IMR-90 (cell line): Measurements from ENCODE around the gene ERCC6. TPM values are rescaled to one million over a fixed set of nuclear protein-coding genes. Genes with fewer than 3 reads are reported as not detected.

ENCODE experiments used
- ATAC-seq: fragments of 200-7000 bp; cut with Tn5 transposase; 2 replicates; pipeline ENCODE4 v1.9.1; 2020; ENCODE audit warnings: low read depth, mild to moderate bottlenecking, moderate library complexity
- BruUV-seq: library from RNA; stranded (reverse); fragments of 400-500 nt; replicated peaks from 2 replicates; lab custom pipeline; 2021; lab: Mats Ljungman, UMichigan
- CTCF ChIA-PET: fragments of 300-600 bp; formaldehyde crosslinking; extraction: SDS; loops from one replicate; lab custom pipeline; 2021; ENCODE audit warnings: antibody characterized with exemption; lab: Yijun Ruan, JAX
- POLR2A ChIA-PET: fragments of 300-600 bp; sonication (Branson Sonifier 250); formaldehyde crosslinking; loops from one replicate; lab custom pipeline; 2022; ENCODE audit warnings: antibody characterized with exemption; ENCODE audit not compliant: unreplicated experiment; lab: Charles Lee
- DNase-seq: peaks from one replicate; pipeline ENCODE4 v3.0.0; 2013
- H2AFZ ChIP-seq: replicated peaks from 2 replicates; pipeline ENCODE3; 2013; ENCODE audit warnings: low read length, mild to moderate bottlenecking; ENCODE audit not compliant: poor library complexity
- H2AK5ac ChIP-seq: 2 replicates; pipeline ENCODE4 v1.6.1; 2013; ENCODE audit warnings: low read depth, low read length, inconsistent platforms
- H2AK9ac ChIP-seq: replicated peaks from 2 replicates; pipeline ENCODE3; 2013; ENCODE audit warnings: mild to moderate bottlenecking, low read depth, low read length, moderate library complexity; ENCODE audit not compliant: poor library complexity
- H2BK120ac ChIP-seq: 2 replicates; pipeline ENCODE4 v1.6.1; 2013; ENCODE audit warnings: low read depth, low read length, inconsistent platforms
- H2BK15ac ChIP-seq: 3 replicates; pipeline ENCODE4 v1.6.1; 2013; ENCODE audit warnings: low read depth, low read length, inconsistent platforms
- H2BK20ac ChIP-seq: 2 replicates; pipeline ENCODE4 v1.6.1; 2013; ENCODE audit warnings: low read depth, mild to moderate bottlenecking, inconsistent platforms, low read length, moderate library complexity
- H2BK5ac ChIP-seq: 2 replicates; pipeline ENCODE4 v1.6.1; 2013; ENCODE audit warnings: mild to moderate bottlenecking, low read depth, low read length, inconsistent platforms; ENCODE audit not compliant: poor library complexity, severe bottlenecking
- H3K14ac ChIP-seq: replicated peaks from 2 replicates; pipeline ENCODE4 v1.6.1; 2013; ENCODE audit warnings: low read depth, low read length, inconsistent platforms
- H3K18ac ChIP-seq: 2 replicates; pipeline ENCODE4 v1.6.1; 2013; ENCODE audit warnings: low read depth, low read length, control low read depth
- H3K23ac ChIP-seq: 2 replicates; pipeline ENCODE4 v1.6.1; 2013; ENCODE audit warnings: low read depth, low read length, inconsistent platforms
- H3K27ac ChIP-seq: 2 replicates; pipeline ENCODE4 v1.5.1; 2013; ENCODE audit warnings: mild to moderate bottlenecking, control low read depth, low read length; ENCODE audit not compliant: insufficient read depth
- H3K27me3 ChIP-seq: 2 replicates; pipeline ENCODE4 v1.6.1; 2013; ENCODE audit warnings: low read length; ENCODE audit not compliant: control insufficient read depth, insufficient read depth
- H3K36me3 ChIP-seq: 2 replicates; pipeline ENCODE4 v1.6.1; 2013; ENCODE audit warnings: low read length, mixed read lengths; ENCODE audit not compliant: control insufficient read depth, insufficient read depth
- H3K4ac ChIP-seq: 2 replicates; pipeline ENCODE4 v1.6.1; 2013; ENCODE audit warnings: low read depth, low read length, inconsistent platforms
- H3K4me1 ChIP-seq: 2 replicates; pipeline ENCODE4 v1.6.1; 2013; ENCODE audit warnings: low read length, mixed read lengths; ENCODE audit not compliant: control insufficient read depth, insufficient read depth
- H3K4me2 ChIP-seq: 2 replicates; pipeline ENCODE4 v1.6.1; 2013; ENCODE audit warnings: low read depth, mild to moderate bottlenecking, control low read depth, low read length, moderate library complexity
- H3K4me3 ChIP-seq: 2 replicates; pipeline ENCODE4 v1.5.1; 2013; ENCODE audit warnings: low read depth, mild to moderate bottlenecking, control low read depth, low read length, moderate library complexity; ENCODE audit not compliant: insufficient read depth
- H3K56ac ChIP-seq: 2 replicates; pipeline ENCODE4 v1.6.1; 2013; ENCODE audit warnings: low read length, inconsistent platforms; ENCODE audit not compliant: insufficient read depth; ENCODE audit errors: extremely low read depth
- H3K79me1 ChIP-seq, 2 experiments: 2 replicates each; pipeline ENCODE4 v1.6.1; 2013; ENCODE audit warnings: low read length in 2 of 2, inconsistent platforms in 1 of 2, low read depth in 1 of 2
- H3K9ac ChIP-seq: 2 replicates; pipeline ENCODE4 v1.6.1; 2013; ENCODE audit warnings: low read depth, low read length, control low read depth
- H3K9me1 ChIP-seq: 2 replicates; pipeline ENCODE4 v1.6.1; 2013; ENCODE audit warnings: low read length, inconsistent platforms; ENCODE audit not compliant: insufficient read depth
- H3K9me3 ChIP-seq: 2 replicates; pipeline ENCODE4 v1.6.1; 2013; ENCODE audit warnings: low read length; ENCODE audit not compliant: control insufficient read depth, insufficient read depth
- H4K20me1 ChIP-seq: 2 replicates; pipeline ENCODE4 v1.6.1; 2013; ENCODE audit warnings: low read length, inconsistent platforms; ENCODE audit not compliant: insufficient read depth
- H4K5ac ChIP-seq: 2 replicates; pipeline ENCODE4 v1.6.1; 2013; ENCODE audit warnings: mild to moderate bottlenecking, low read depth, low read length, control low read depth
- H4K8ac ChIP-seq, 2 experiments: 2 replicates each; pipeline ENCODE4 v1.6.1; 2013; ENCODE audit warnings: low read depth in 2 of 2, low read length in 2 of 2, control low read depth in 1 of 2, inconsistent platforms in 1 of 2
- H4K91ac ChIP-seq: 2 replicates; pipeline ENCODE4 v1.6.1; 2013; ENCODE audit warnings: low read depth, low read length, inconsistent platforms; ENCODE audit not compliant: insufficient read depth
- BHLHE40 ChIP-seq: fragments of 150-350 bp; IDR thresholded peaks from 2 replicates; pipeline ENCODE4 v1.6.1; 2016; ENCODE audit warnings: mild to moderate bottlenecking, low read depth, low read length
- CEBPB ChIP-seq: IDR thresholded peaks from 2 replicates; pipeline ENCODE4 v1.6.1; 2012; ENCODE audit warnings: low read depth, low read length, improper control_type of control experiment
- CHD1 ChIP-seq: IDR thresholded peaks from 2 replicates; pipeline ENCODE4 v1.6.1; 2012; ENCODE audit warnings: low read depth, low read length, improper control_type of control experiment
- ELK1 ChIP-seq: fragments of 150-350 bp; IDR thresholded peaks from 2 replicates; pipeline ENCODE4 v1.6.1; 2016; ENCODE audit warnings: low read depth, mild to moderate bottlenecking, low read length, moderate library complexity, borderline replicate concordance
- FOS ChIP-seq: fragments of 150-350 bp; IDR thresholded peaks from 2 replicates; pipeline ENCODE4 v1.6.1; 2016; ENCODE audit warnings: low read depth, low read length
- MAFK ChIP-seq: IDR thresholded peaks from 2 replicates; pipeline ENCODE4 v1.6.1; 2012; ENCODE audit warnings: low read depth, low read length, improper control_type of control experiment
- MAZ ChIP-seq: IDR thresholded peaks from 2 replicates; pipeline ENCODE4 v1.6.1; 2012; ENCODE audit warnings: low read depth, mild to moderate bottlenecking, low read length, improper control_type of control experiment, moderate library complexity, borderline replicate concordance
- MXI1 ChIP-seq: IDR thresholded peaks from 2 replicates; pipeline ENCODE4 v1.6.1; 2012; ENCODE audit warnings: low read depth, mild to moderate bottlenecking, low read length, moderate library complexity, borderline replicate concordance
- NFE2L2 ChIP-seq: fragments of 150-350 bp; IDR thresholded peaks from 2 replicates; pipeline ENCODE4 v1.6.1; 2016; ENCODE audit warnings: low read depth, mild to moderate bottlenecking, low read length
- POLR2A ChIP-seq: IDR thresholded peaks from 2 replicates; pipeline ENCODE4 v1.6.1; 2012; ENCODE audit warnings: mild to moderate bottlenecking, low read depth, low read length
- RAD21 ChIP-seq: IDR thresholded peaks from 2 replicates; pipeline ENCODE4 v1.6.1; 2012; ENCODE audit warnings: low read length, improper control_type of control experiment
- RCOR1 ChIP-seq: IDR thresholded peaks from 2 replicates; pipeline ENCODE4 v1.6.1; 2012; ENCODE audit warnings: mild to moderate bottlenecking, low read length, improper control_type of control experiment; ENCODE audit not compliant: insufficient replicate concordance
- RFX5 ChIP-seq: IDR thresholded peaks from 2 replicates; pipeline ENCODE4 v1.8.0; 2012; ENCODE audit warnings: low read depth, mild to moderate bottlenecking, low read length, moderate library complexity
- SMC3 ChIP-seq: fragments of 150-350 bp; IDR thresholded peaks from 2 replicates; pipeline ENCODE4 v1.6.1; 2016; ENCODE audit warnings: low read depth, mild to moderate bottlenecking, antibody characterized with exemption, low read length, moderate library complexity
- WGBS, 2 experiments: methylation state at CpG; one replicate each; pipeline versions ENCODE4 v1.1.5 to v1.1.7; 2013; ENCODE audit warnings: missing lambda C conversion rate in 2 of 2; ENCODE audit not compliant: insufficient read length in 1 of 2; ENCODE audit errors: extremely low coverage in 2 of 2; 5-methylcytosine and 5-hydroxymethylcytosine counted together
- dilution Hi-C: fragments of 300-500 bp; cut with HindIII; formaldehyde crosslinking; loops from one replicate; pipeline ENCODE4 v1.14.3; 2018; ENCODE audit warnings: low sequenced_read_pairs; ENCODE audit not compliant: unreplicated experiment
- in situ Hi-C: fragments of 300-500 bp; cut with MboI; formaldehyde crosslinking; loops from 3 replicates; pipeline ENCODE4 v1.14.3; 2019; ENCODE audit warnings: low sequenced_read_pairs, inconsistent platforms, mixed read lengths
- intact Hi-C: fragments of 100-400 bp; cut with micrococcal nuclease; formaldehyde crosslinking; loops from 2 replicates; pipeline ENCODE4 v1.10.0; 2022
- polyA plus RNA-seq, 3 experiments: library from polyadenylated mRNA; depleted of rRNA; stranded (reverse); fragments of >200 nt; gene quantifications; 2 replicates each; pipeline ENCODE4 v1.2.3, GENCODE V29; 2012; ENCODE audit warnings: low replicate concordance in 1 of 3
- total RNA-seq: library from RNA; depleted of rRNA; stranded (reverse); fragments of >200 nt; gene quantifications from 2 replicates; pipeline ENCODE4 v1.2.3, GENCODE V29; 2012
- TF ChIP-seq, protein P1 (sequence below): conservative IDR thresholded peaks from 2 replicates; pipeline ENCODE4 v1.5.1; 2012; ENCODE audit warnings: mild to moderate bottlenecking, low read depth, low read length, improper control_type of control experiment
- TF ChIP-seq, protein P2 (sequence below): fragments of 150-350 bp; IDR thresholded peaks from 2 replicates; pipeline ENCODE4 v1.6.1; 2017; ENCODE audit warnings: mild to moderate bottlenecking, antibody characterized with exemption, low read length, low read depth

ERCC6 gene
- total and polyA plus RNA-seq, 2 of the 4 experiments (the other 2 are of a cell fraction): 7.3 to 14.9 TPM

DNA sequence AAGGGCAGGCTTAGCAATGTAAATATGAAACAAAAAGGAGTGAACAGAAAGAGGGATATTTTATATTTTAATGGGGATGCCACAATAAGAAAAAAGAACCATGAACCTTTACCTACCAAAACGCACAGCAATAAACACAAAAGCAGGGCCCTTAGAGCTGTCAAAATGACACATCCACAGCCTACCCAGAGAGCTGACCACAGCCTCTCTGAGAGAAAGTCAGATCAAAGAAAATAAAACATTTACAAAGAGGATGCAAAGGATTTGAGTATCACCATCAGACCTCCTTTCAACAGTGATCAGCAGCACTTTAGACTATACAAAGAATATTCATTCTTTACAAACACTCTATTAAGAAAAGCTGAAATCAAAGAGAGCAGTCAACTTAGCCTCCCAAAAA is 52.9 kb downstream of the ERCC6 start:
- CTCF ChIA-PET: interaction anchor here (1.7 kb wide), 1 partner anchor 78 kb away, joined by 3 read pairs; no protein-coding TSS in a partner anchor

More for the DNA sequence above, 52.9 kb downstream of the ERCC6 start:
- no peak overlapping the region for H3K27ac ChIP-seq
- no peak overlapping the region for H4K91ac ChIP-seq
- no peak overlapping the region for H2BK20ac ChIP-seq
- H2BK5ac ChIP-seq: no peak overlapping the region
- no peak overlapping the region for H2AK5ac ChIP-seq
- H3K4me1 ChIP-seq: peaks cover 4% of the 10 kb centered on the region
- H2BK15ac ChIP-seq: no peak overlapping the region
- no peak overlapping the region for H4K5ac ChIP-seq
- no TSS peak for BruUV-seq
- no peak overlapping the region for H2BK120ac ChIP-seq
- no peaks in the 10 kb centered on the region for H3K9me3 ChIP-seq
- ATAC-seq: no peak
- peaks cover 2% of the 10 kb centered on the region; the same call in 1 of the 2 replicates for H3K36me3 ChIP-seq
- no peak overlapping the region for H3K4me3 ChIP-seq
- H3K18ac ChIP-seq: no peak overlapping the region
- no peak for DNase-seq
- H3K9me1 ChIP-seq: peaks cover 4% of the 10 kb centered on the region
- H3K4me2 ChIP-seq: no peak overlapping the region
- no peak overlapping the region for H4K8ac ChIP-seq
- no peak overlapping the region for H3K4ac ChIP-seq
- in situ Hi-C loops (no loop called here), dilution Hi-C loops (no loop called here), intact Hi-C loops (no loop called here)
- TF ChIP-seq ELK1 (no peak), MAFK (no peak), CEBPB (no peak), SMC3 (no peak), RCOR1 (no peak), BHLHE40 (no peak), CHD1 (no peak), MXI1 (no peak), RFX5 (no peak), MAZ (no peak), POLR2A (no peak), RAD21 (no peak), FOS (no peak), NFE2L2 (no peak)
- TF ChIP-seq, protein P1, sequence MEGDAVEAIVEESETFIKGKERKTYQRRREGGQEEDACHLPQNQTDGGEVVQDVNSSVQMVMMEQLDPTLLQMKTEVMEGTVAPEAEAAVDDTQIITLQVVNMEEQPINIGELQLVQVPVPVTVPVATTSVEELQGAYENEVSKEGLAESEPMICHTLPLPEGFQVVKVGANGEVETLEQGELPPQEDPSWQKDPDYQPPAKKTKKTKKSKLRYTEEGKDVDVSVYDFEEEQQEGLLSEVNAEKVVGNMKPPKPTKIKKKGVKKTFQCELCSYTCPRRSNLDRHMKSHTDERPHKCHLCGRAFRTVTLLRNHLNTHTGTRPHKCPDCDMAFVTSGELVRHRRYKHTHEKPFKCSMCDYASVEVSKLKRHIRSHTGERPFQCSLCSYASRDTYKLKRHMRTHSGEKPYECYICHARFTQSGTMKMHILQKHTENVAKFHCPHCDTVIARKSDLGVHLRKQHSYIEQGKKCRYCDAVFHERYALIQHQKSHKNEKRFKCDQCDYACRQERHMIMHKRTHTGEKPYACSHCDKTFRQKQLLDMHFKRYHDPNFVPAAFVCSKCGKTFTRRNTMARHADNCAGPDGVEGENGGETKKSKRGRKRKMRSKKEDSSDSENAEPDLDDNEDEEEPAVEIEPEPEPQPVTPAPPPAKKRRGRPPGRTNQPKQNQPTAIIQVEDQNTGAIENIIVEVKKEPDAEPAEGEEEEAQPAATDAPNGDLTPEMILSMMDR: no peak
- TF ChIP-seq, protein P2, sequence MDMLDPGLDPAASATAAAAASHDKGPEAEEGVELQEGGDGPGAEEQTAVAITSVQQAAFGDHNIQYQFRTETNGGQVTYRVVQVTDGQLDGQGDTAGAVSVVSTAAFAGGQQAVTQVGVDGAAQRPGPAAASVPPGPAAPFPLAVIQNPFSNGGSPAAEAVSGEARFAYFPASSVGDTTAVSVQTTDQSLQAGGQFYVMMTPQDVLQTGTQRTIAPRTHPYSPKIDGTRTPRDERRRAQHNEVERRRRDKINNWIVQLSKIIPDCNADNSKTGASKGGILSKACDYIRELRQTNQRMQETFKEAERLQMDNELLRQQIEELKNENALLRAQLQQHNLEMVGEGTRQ: no peak
- no peak overlapping the region for H2AFZ ChIP-seq
- POLR2A ChIA-PET: no interaction called here
- H3K9ac ChIP-seq: no peak overlapping the region
- no peaks in the 10 kb centered on the region for H3K27me3 ChIP-seq
- H3K23ac ChIP-seq: no peak overlapping the region
- H2AK9ac ChIP-seq: no peak overlapping the region
- WGBS, 2 experiments: no CpG with 5 or more reads among the region's 1 CpG
- peaks cover 0 to 4% of the 10 kb centered on the region in 2 experiments; a peak in 2 of 4 replicates for H3K79me1 ChIP-seq
- no peaks in the 10 kb centered on the region for H4K20me1 ChIP-seq
- no peak overlapping the region for H3K56ac ChIP-seq
- no peak overlapping the region for H3K14ac ChIP-seq
